COR-L47 (cell line): ENCODE data around the gene GNA15.

ENCODE experiments used
- DNase-seq: peaks from one replicate; lab custom pipeline; 2025; lab: John Stamatoyannopoulos, UW

Gene GNA15

DNA sequence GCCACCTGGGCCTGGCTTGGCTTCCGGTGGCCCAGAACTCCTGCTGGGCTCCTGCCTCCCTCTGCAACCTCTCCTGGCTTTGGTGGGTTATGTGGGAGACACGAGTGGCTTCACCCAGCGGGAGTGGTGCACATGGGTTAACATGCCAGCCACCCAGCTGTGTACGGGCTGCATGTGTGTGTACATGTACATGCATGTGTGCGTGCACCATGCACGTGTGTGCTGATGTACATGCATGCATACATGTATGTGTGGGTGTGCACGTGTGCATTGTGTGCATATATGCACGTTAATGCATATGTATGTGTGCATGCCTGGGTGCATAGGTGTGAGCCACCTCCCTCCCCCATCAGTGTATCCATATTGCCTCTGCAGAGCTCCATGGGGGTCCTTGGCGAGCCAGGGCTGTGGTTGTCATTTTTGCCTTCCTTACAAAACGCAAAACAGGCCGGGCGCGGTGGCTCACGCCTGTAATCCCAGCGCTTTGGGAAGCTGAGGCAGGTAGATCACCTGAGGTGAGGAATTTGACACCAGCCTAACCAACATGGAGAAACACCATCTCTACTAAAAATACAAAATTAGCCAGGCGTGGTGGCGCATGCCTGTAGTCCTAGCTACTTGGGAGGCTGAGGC is 29.2 kb upstream of the GNA15 start:
- DNase-seq, result no peak

DNA sequence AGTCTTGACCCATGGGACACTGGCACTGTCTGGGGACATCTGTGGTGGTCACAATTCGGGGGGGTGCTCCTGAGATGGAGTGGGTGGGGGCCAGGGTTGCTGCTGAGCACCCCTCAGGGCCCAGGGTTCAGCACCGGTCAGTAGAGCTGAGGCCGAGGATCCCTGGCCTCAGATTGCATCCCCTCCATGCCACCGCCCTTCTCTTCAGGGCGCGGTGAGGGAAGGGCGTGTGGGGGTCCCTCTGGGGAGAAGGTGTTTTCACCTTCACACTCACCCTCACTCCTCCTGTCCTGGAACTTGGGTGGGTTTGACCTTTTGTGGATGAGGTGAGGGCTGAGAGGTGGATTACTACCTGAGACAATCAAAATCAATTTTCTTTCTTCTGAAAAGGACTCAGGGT is 28.2 kb upstream of the GNA15 start:
- no peak for DNase-seq

DNA sequence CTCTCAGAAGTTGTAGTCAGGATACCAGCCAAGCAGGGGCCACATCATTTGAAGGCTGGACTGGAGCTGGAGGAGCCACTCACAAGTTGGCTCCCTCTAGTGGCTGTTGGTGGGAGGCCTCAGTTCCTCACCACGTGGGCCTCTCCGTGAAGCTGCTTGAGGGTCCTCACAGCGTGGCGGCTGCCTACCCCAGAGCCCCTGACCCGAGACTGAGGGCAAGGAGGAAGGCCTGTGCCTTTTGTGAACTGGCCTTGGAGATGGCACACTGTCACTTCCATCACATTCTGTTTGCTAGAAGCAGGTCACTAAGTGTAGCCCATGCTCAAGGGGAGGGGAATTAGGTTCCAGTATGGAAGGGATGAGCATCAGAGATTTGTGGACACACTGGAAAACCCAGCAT is 27.1 kb upstream of the GNA15 start:
- peak; percentile 39 for DNase-seq

DNA sequence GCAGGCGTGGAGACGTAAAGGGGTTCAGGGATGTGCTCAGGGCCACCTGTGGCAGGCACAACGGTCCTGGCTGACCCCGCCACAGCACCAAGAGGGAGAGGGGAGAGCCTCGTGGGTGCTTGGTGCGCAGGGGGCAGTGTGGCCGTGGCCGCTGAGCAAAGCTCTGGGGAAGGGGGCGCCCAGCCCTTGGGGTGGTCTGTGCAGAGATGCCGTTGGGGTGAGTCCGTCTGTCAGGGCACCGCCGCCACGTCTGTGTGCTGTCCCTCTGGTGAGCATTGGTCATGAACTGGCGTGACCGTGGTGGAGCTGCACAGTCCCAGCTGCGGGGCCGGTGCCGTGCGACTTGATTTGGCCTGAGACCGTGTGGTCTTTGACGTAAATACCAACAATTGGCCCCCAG is 26.3 kb upstream of the GNA15 start:
- no peak for DNase-seq

DNA sequence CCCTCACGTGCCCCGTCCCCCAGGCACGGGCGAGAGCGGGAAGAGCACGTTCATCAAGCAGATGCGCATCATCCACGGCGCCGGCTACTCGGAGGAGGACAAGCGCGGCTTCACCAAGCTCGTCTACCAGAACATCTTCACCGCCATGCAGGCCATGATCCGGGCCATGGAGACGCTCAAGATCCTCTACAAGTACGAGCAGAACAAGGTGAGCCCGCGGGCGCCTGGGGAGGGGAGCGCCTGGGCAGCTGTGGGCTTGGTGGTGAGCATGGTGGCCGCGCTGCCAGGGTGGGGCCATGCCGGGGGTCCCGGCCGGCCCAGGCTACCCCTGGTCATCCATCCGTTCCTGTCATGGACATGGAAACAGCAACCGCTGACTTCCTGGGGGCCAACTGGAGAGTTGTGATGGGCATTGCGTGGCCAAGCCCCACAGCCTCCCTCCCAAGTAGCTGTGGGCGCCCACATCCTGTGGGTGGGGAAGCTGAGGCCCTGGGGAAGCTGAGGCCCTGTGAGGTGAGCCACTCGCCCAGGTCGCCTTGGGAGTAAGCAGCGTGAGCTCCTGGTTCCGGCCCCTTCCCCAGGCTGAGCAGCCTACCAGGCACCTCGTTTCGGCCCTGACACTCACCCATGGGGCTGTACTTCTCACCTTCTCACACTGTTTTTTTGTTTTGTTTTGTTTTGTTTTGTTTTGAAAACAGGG is 25.6 kb upstream of the GNA15 start:
- no peak for DNase-seq

DNA sequence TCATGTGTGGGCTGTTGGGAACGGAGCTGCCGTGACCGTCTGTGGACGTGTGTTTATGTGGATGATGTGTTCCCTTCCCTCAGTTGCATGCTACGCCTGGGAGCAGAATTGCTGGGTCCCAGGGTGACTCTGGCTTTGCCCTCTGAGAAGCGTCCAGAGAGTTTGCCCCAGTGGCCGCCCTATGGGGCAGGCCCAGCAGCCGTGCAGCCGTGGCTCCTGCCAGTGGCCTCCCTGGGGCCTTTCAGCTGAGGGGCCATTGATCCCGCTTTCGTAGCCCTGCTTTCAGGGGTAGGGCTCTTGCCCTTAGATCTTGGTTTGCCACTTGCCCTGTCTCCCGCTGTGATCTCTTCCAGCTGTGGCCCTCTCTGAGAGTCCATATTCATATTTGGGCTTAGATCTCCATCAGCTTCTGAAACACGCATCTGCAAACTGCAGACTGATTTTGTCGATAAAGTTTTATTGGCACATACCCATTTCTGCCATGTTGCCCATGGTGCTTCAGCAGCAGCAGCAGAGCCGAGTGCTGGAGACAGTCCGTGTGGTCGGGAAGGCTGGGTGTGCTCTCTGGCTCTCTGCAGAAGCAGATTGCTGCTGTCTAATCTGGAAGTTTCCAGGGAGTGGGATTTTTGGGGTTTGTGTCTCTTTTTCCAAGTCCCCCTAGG is 24.1 kb upstream of the GNA15 start:
- no peak for DNase-seq

DNA sequence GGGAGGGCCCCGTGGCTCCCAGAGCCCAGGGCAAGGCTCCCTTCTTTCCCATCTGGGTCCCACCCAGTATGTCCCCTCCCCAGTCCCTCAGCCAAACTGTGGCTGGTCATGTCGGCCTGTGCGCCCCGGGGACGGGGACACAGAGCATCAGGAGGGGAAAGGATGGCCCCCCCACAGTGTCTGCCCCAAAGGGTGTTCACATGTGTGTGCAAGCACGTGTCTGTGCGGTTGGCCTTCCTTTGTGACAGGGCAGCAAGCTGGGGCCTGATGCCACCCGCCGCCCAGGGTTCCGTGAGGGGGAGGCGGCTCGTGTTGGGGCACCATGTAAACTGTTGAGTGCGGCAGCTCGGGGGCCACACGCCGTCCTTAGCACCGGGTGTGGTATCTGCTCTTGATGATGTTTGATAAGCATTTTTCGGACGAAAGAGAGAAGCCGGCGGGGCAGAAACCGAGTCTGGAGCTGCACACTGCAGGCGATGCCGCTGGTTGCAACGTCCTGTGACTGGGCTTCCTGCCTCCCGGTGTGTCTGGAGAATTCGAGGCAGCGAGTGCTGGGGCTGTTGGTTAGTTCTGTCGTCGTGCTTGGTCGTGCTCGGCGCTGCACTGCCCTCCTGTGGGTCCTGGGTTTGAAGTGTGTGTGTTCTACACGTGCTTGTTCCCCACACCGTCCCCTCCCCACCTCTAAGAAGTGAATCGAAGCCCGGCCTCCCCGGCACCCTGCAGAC is 23.3 kb upstream of the GNA15 start:
- DNase-seq, result no peak

DNA sequence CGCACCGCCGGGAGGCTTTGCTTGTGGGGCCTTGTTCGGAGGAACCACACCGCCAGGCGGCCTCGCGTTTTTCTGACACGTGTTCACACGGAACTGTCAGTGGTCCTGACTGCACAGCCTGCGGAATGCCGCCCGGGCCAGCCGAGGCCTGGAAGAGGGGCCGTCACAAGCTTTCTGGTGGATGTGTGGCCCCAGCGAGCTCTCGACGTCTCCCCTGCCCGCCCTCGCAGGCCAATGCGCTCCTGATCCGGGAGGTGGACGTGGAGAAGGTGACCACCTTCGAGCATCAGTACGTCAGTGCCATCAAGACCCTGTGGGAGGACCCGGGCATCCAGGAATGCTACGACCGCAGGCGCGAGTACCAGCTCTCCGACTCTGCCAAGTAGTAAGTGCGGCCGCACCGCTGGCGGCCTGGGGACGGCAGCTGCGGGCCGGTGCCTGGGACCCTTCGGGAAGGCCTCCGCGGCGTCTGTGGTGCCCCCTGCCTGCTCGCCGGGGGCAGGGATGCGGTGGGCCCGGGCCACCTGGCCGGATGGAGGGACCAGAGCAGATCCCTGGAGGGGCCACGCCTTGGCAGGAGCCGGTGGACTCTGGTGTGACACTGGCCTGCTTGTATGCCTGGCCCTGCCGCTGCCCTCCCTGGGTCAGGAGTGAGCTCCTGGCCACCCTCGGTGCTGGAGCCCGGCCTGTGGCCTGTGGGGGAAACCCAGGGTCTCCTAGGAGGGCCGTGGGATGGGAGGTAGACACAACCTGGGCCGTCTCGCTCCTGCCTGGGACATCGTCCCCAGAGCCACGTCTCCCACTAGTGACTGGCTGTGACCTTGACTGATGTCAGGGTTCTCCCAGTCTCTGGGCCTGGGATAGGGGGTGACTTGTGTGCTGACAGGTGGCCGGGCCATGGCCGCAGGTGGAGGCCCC is 22.5 kb upstream of the GNA15 start:
- DNase-seq, result no peak

DNA sequence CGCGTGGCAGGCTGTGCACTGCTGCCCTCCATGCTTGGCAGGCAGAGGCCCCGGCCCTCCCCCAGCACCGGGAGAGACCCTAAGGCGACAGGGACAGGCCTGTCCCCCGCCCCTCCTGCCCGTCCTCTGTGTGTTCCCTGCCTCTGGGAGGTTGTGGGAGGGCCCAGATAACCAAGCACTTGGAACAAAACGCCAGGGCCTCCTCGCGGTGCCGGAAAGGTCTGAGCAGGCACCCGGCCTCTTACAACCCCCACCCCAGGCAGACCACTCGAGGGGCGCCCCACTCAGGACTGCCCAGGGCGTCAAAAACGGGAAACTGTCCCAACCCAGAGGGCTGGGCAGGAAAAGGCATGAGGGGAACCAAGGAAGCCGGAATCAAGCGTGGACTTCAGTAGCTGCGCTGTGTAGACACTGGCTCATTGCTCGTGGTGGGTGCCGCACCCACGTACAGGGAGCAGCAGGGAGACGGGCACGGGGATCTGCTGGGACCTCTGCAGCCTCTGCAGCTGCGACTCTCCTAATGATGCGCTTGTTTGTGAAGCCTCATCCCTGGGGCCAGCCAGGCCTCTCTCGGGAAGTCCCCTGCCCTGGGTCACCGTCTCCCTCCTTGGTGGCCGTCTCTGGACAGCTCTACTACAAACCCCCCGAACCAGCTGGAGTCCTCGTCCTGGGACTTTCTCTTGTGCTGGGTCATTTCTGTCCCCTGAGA is 21.7 kb upstream of the GNA15 start:
- DNase-seq, result no peak

DNA sequence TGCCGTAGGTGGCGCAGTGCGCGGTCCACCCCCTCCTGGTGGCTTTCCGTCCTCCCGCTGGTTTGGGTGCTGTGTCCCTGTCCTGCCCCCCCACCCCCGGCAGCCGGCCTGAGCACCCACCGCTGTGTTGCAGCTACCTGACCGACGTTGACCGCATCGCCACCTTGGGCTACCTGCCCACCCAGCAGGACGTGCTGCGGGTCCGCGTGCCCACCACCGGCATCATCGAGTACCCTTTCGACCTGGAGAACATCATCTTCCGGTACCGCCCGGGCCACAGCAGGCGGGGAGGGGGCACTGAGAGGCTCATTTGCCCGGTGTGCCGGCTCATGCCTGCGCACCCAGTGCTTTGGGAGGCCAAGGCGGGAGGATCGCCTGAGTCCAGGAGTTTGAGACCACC is 21.0 kb upstream of the GNA15 start:
- DNase-seq, result no peak

DNA sequence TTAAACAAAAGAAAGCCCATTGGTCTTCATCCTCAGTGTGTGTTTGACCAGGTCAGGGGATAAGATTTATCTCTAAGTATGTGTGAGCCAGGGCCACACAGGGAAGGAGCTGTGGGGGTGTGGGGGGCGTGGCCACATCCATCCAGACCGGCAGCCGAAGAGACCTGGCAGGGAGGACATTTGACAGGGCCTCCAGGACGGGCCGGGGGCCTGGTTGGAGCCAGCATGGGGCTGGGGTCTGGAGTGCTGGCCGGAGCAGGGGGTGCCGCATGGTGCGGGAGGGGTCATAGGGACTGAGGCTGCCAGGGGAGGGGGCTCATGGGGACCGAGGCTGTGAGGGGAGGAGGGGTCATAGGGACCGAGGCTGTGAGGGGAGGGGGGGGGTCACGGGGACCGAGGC is 20.4 kb upstream of the GNA15 start:
- no peak for DNase-seq

DNA sequence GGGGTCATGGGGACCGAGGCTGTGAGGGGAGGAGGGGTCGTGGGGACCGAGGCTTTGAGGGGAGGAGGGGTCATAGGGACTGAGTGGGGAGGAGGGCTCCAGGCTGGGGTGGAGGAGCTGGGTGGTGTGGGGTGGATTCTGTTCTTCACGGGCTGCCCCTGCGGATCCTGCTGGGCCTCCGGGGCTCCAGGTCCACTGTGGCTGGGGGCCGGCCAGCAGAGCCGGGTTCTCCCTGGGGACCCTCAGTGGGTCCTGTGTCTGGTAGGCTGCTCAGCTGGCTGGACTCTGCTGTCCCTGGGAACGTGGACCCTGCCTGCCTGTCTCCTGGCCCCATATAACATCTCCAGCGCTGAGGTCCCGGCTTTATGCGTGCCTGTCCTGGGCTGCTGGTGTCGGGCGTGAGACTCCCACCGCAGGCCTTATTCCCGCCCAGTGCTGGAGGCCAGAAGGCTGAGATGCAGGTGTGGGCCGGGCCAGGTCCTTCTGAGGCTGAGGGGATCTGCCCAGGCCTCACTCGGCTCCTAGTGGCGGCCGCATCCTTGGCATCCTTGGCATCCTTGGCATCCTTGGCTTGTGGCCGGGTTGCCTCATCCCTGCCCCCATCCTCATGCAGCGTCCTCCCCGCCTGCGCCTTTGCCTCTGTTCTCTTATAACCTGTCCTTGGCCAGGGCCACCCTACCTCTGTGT is 19.8 kb upstream of the GNA15 start:
- DNase-seq, result no peak

DNA sequence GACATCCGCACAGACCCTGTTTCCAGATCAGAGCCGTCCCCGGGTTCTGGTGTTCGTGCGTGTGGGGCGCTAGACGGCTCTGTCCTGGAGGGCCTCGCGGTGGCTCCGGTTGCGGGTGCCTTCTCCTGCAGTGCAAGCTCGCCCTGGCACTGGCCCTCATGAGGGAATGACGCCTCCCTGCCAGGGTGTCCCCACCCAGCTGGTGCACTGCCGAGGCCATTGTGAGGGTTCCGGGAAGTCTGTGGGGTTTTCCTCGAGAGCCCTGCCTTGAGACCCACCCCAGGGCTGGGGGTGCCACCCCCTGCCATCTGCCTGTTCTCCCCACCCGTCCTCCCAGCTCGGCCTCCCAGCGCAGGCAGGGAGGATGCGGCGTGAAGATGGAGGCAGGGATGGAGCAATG is 19.2 kb upstream of the GNA15 start:
- no peak for DNase-seq

DNA sequence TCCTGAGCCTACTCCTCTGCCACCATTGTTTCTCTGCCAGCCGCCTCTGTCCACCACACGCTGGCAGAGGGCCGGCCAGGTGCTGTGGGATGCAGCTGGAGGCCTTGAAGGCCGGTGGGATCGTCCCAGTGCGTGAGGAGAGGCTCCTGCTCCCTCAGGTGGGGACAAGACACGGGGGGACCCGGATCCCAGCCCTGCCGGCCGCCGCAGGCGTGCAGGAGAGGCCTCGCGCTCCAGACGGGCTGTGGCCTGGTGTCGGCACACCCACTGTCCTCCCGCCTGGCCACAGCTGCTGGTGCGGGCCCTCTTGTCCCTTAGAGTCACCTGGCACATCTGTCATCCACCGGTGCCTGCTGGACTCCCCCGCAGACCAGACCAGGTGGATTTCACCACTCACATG is 18.1 kb upstream of the GNA15 start:
- DNase-seq, result no peak

DNA sequence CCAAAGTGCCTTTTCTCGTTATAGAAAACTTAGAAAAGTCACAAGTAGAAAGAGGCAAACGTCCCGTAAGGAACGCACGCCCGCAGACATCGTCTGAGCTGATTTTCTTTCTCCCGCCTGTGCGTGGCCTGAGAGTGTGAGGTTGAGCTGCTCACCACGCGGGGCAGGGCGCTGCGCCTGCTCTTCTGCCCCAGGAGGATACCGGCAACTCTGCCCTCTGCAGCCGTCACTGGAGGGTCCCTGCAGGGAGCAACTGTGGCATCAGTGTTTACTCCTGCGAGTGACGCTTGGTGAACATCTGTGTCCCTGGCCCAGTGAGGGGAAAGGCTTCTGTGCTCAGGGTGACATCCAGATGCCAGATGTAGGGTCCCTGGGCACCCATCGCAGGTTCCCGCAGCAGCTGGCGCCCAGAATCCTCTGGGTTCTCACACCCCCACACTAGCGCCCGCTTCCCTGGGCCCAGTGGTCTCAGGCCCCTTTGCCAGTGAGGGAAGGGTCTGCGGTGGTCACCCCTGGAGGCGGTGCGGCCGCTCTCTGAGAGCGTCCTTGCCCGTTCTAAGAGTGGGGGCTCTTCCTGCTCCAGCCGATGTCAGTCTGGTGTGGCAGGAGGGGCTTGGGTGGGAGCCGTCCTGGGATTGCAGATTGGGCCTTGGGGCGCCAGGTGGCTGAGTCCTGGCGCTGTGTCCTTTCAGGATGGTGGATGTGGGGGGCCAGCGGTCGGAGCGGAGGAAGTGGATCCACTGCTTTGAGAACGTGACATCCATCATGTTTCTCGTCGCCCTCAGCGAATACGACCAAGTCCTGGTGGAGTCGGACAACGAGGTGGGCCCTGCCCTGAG is 17.4 kb upstream of the GNA15 start:
- DNase-seq, result no peak

DNA sequence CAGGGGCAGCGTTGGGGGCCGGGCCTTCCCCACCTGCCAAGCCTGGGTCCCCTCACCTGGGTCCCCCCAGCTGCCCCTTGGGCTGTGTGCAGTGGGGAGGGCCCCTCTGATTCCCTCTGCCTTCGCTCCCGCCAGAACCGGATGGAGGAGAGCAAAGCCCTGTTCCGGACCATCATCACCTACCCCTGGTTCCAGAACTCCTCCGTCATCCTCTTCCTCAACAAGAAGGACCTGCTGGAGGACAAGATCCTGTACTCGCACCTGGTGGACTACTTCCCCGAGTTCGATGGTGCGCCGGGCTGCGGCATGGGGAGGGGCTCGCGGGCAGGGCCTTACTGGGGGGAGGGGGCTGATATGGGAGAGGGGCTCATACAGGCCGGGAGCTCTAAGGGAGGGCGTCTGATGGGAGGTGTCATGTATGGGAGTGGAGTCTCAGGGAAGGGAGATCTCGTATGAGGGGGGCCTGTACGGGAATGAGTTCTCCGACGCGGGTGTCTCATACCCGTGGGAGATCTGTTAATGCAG is 16.7 kb upstream of the GNA15 start:
- DNase-seq, result no peak

DNA sequence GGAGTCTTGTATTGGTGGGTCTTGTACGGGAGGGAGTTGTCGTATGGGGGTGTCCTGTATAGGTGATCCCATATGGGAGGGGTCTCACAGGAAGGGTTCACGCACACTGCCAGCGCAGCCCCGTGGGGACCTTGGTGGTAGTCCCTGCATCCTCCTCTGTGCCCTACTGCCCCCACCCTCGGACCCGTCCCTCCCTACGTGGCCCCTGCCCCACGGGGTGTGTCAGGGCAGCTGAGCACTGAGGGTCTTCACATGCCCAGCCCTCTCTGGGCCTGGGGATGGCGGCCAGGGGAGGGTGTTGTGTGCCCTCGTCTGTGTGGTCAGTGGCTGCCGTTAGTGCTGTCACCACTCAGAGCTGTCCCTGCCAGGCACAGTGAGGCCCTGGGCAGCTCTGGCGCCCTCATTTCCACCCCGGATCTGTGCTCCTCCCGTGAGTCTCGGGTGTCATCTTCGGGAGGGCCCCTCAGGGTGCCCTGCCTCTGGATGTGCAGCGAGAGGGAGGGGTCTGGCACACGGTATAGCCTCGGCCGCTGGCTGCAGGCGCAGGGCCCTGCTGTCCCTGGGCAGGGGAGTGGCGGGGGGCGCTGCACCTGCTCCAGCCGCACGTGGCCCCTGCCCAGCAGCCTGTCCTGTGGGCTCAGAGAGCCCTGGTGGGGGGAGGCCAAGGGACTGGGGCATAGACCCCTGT is 16.0 kb upstream of the GNA15 start:
- DNase-seq, result no peak

DNA sequence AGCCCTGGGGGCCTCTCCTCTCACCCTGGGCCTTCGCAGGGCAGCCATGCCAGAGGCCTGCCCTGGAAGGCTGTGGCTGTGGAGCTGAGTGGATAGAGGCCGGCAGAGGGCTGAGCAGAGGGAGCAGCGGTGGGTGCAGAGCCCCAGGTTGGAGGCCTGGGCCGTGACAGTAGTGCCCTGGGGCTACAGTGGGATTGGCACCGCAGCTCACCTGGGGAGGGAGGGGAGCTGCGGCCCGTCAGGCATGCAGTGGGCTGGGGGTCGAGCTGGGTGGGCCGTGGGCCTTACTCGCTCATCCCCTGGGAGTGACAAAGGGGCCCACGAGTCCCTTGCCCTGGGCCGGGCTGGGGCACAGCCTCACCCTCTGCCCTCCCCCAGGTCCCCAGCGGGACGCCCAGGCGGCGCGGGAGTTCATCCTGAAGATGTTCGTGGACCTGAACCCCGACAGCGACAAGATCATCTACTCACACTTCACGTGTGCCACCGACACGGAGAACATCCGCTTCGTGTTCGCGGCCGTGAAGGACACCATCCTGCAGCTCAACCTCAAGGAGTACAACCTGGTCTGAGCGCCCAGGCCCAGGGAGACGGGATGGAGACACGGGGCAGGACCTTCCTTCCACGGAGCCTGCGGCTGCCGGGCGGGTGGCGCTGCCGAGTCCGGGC is 15.1 kb upstream of the GNA15 start:
- no peak for DNase-seq
